ENCODE results near the gene DRD5.
"Not testable (repeated sequence)": the region's sequence is repeated elsewhere in the genome, so short reads cannot be mapped to it uniquely, and the experiment has no call there.

The DRD5 gene

DNA sequence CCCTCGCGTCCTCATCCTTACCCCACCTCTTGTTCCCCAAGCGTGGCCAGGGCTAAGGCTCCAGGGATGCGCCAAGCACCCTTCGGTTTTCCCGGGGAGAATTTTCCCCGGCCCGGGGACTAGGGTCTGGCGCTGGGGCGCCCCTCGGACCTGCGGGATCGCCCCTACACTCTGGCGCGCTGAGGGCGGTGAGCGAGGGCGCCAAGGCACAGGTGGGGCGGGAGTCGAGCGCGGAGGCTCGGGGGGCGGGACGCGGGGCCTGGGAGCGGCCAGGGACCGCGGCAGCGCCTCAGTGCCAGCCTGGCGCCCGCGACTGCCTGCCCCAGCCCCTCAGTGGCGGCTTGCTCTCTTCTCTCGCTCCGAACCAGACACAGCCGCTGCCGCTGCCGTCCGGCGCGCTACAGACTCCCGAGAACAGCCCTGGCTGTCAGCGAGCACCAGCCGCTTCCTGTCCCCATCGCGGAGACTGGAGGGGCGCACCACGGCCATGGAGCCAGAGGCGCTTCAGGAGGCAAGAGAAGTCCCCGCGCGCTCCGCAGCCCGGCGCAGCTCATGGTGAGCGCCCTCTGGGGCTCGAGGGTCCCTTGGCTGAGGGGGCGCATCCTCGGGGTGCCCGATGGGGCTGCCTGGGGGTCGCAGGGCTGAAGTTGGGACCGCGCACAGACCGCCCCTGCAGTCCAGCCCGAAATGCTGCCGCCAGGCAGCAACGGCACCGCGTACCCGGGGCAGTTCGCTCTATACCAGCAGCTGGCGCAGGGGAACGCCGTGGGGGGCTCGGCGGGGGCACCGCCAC is at the start of gene DRD5:
Gene DRD5 (plus strand): TSS at position 292 of the 793 bp plus-strand sequence. CDS start 396 bp downstream, at position 688.
- no peak for DNase-seq (ENCODE audit: low spot score)

DNA sequence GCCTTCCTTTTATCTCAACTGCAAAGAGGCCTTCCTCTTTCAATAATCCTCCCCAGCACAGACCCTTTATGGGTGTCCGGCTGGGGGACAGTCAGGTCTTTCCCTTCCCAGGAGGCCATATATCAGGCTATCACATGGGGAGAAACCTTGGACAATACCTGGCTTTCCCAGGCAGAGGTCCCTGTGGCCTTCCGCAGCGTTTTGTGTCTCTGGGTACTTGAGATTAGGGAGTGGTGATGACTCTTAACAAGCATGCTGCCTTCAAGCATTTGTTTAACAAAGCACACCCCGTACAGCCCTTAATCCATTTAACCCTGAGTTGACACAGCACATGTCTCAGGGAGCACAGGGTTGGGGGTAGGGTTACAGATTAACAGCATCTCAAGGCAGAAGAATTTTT is 49.2 kb upstream of the DRD5 start:
- DNase-seq (ENCODE audit: low spot score) = not testable (repeated sequence)

DNA sequence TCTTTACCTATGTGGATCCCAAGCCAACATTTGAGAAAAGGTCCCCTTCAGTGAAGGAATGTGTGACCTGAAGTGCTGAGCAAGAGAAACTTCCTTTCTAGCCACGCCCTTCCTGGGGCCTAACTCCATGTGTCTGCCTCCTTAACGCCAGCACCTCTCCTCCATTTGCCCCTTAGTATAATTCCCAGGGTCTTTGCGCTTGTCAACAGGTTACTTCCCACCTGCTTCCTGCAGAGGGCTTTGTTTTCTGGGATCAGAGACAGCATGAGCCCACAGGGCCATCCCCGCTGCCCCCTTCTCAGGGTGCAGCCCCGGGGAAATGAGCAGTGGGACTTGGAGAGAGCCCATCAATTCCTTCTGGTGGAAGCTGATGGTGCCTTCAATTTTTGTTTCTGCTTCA is 45.9 kb upstream of the DRD5 start:
- DNase-seq (ENCODE audit: low spot score) = no peak

DNA sequence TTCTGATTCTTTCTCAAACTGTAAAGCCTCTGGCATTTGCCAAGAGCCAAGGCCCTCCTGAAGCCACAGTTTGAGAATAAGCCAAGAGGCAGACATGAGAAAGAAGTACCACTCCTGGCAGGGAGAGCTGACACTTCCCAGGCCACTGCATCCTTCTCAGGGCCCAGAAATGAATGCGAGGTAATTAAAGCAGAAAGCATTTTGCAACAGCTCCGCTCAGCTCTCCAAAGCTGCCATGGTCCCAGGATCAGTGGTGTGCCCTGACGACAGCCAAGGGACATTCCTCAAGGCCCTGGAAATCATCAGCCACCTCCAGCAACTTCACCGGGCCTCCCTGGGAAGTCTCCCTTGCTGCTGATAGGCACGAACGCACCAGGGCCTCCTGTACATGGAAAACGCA is 44.2 kb upstream of the DRD5 start:
- not testable (repeated sequence) for DNase-seq (ENCODE audit: low spot score)

DNA sequence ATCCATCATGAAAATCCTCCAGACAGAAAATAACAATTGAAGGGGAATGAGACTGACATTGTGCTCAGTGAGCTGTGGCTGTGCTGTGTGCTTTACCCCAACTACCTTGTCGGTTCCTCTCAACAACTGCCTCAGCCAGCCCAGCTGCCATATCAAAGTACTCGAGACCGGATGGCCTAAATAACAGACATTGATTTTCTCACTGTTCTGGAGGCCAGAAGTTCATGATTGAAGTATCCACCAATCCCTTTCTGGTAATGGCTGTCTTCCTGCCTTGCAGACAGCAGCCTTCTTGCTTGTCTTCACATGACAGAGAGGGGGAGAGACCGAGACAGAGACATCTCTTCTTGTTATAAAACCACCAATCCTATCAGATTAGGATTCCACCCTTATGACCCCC is 37.6 kb upstream of the DRD5 start:
- DNase-seq (ENCODE audit: low spot score) = not testable (repeated sequence)

DNA sequence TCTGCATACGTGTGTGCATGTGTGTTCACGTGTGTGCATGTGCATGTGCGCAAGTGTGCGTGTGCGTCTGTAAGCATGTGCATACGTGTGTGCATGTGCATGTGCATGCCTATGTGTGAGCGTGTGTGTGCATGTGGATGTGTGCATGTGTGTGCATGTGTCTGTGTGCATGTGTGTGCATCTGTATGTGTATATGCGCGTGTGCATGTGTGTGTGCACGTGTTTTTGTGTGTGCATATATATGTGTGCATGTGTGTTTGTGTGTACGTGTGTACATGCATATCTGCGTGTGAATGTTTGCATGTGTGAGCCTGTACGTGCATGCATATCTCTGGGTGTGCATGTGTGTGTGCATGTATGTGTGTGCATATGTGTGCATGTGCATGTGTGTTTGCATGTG is 35.7 kb upstream of the DRD5 start:
- DNase-seq (ENCODE audit: low spot score) = no peak

DNA sequence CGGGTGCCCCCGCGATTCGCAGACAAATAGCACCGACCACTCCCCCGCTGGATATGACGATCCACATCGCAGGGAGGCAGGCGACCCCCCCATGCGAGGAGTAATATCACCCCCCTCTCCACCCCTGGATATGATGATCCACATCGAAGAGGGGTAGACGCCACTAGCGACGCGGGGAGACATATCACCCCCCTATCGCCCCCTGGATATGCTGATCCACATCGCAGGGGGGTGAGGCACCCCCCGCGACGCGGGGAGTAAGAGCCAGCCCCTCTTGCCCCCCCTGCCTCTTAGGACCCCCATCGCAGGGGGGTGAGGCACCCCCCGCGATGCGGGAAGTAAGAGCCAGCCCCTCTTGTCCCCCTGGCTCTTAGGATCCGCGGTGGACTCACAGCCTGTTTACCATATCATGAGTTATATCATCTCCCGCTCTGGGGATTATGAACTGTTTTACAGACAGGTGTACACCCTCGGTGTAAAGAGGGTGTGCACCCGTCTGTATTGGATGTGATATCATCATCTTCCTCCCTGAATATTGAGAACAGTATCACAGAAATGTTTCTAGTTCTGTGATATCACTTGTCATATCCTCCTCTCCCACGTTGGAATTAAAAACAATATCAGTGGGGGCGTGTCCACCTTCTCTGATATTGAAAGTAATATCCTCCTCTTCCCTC is 22.7 kb upstream of the DRD5 start:
- no peak for DNase-seq (ENCODE audit: low spot score)

DNA sequence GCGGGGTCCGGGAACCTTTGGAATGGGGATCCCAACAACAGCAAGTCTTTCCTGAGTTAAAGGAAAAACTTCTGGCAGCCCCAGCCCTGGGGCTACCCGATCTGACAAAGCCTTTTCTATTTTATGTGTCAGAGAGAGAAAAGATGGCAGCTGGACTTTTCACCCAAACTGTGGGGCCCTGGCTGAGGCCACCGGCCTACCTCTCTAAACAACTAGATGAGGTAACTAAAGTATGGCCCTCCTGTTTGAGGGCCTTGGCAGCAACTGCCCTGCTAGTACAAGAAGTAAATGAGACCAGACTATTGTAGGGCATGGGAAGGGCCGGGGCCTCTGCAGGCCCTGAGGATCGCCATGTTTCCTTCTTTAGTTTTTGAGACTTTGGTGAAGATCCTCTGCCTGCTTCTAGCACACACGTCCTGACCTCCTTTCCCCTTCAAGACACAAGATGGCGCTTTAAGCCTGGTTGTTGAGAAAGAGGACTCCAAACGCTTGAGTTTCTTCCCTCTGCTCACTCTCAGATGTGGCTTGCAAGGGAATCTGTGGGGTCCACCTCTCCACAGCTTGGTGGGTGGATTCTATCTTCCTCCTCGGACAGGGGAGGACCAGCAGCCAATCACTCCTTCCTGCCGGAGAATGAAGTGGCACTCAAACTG is 18.5 kb upstream of the DRD5 start:
- DNase-seq (ENCODE audit: low spot score) = peak; percentile 30

DNA sequence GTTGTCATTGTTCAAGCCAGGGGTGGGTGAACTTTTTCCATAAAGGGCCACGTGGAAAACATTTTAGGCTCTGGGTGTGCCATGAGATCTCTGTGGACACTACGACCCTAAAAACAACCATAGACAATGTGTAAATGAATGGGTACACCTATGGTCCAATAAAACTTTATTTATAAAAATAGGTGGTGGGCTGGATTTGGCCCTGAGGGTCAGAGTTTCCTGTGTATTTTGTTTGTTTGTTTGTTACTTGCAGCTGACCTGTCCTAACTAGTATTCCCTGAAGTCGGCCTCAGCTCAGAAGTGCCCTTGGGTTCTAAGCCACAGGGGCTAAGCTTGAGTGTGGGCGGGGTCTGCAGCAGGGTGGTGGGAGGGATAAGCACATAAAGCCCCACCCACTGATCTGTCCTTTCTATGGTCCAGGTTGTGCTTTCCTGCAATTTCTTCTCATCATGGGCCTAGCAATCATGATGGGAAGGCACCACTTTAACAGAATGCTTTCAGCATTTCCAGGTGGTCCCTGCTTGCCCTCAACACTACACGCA is 17.2 kb upstream of the DRD5 start:
- DNase-seq (ENCODE audit: low spot score) = no peak

DNA sequence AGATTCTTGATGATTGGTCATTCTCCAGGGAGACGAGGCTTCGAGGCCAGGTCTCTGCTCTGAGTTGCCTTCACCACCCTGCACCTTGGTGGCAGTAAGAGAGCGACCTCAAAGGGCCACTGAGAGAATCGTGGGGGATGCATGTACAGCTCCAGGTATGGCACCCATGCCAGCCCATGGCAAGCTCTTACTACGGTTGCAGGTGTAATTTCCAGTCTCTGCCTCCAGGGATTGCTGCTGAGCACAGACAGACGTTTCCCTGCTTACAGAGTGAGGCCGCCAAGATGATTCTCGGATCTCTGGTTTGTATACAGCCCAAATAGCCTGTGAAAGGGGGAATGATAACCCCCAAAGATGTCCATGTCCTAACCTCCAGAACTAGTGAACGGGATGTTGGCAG is 16.3 kb upstream of the DRD5 start:
- no peak for DNase-seq (ENCODE audit: low spot score)

DNA sequence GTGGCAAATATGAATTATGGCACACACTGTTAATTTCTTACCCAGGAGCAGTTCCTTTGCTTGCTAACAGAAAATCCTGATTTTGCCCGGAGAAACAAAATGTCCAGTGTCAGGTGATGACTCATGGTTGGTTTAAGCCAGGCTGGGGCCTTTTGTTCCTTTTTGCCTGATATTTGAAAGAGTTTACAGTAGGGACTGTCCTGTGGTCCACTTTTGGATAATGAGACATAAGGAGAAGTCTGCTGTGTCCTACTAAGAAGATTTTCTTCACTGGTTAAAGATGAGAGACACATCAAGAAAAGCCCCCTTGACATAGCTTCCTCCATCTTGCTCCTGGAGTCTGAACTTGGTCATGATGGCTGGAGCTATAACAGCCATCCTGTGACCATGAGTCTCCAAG is 12.1 kb upstream of the DRD5 start:
- no peak for DNase-seq (ENCODE audit: low spot score)

DNA sequence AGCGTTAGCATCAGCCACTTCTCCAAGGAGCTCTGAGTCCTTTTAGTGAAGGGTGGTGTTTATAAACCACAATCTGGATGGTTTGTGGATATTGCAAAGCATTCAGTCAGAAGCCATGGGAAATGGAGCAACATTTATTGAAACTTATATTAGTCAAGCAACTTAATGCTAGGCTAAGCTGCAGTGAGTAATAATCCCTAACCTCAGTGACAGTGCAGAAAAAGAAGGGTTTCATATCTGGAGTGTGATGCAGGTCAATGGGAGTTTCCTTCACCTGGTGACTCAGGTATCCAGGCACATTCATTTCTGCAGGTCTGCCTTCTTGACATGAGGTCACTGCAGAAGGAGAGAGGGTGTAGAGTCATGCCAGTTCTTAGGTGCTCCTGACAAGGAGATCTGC is 10.4 kb upstream of the DRD5 start:
- no peak for DNase-seq (ENCODE audit: low spot score)

DNA sequence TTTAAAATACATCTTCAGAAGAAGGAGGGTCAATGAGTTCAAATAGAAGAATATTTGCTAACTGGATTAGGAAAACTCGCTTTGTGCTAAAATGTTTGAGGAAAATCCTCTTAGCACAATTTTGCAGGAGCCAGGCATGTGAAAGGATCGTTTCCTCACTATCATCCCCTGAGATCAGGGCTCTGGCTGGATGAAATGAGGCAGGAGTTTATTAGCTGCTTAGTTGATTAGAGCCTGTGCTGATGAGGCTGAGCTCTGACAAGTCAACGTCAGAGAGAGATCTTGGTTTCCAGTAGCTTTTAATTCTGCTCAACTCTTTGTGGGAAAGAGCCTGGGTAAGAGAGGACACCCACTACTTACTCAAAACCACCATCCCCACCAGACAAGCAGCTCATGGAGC is 8.0 kb upstream of the DRD5 start:
- no peak for DNase-seq (ENCODE audit: low spot score)

DNA sequence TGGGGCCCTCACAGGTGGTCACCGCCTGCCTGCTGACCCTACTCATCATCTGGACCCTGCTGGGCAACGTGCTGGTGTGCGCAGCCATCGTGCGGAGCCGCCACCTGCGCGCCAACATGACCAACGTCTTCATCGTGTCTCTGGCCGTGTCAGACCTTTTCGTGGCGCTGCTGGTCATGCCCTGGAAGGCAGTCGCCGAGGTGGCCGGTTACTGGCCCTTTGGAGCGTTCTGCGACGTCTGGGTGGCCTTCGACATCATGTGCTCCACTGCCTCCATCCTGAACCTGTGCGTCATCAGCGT is 652 bp downstream of the DRD5 start:
- no peak for DNase-seq (ENCODE audit: low spot score)

DNA sequence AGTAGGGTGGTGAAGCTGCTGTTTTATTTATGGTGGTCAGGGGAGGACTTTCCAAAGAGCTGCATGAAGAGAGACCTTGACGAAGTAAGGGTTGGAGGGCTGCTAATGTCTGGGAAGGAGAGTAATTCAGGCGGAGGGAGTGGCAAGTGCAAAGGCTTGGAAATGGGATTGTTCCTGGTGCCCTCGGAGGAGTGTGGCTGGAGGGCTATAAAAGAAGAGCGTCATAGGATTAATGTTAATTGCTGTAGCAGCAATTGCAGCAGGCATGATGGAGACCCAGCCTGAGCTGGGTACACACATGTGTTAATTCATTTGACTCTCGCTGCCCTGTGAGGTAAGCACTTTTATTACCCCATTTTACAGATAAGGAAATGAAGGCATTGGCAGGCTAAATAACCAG is 4.5 kb downstream of the DRD5 start:
- DNase-seq (ENCODE audit: low spot score) = not testable (repeated sequence)

DNA sequence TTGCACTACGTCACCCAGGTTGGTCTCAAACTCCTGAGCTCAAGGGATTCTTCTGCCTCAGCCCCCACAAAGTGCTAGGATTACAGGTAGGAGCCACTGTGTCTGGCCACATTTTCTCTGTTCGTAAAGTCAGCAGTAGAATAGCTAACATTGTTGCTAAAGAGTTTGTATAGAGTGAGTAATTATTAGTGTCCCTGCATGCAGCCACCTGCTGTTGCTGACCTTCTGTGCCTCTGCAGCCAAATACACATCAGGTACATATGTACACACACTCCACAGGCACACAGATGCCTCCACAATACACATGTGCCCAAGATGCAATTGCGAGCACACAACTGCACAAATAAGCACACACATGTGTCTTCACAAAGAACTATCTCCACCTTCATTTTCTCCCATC is 10.9 kb downstream of the DRD5 start:
- no peak for DNase-seq (ENCODE audit: low spot score)

DNA sequence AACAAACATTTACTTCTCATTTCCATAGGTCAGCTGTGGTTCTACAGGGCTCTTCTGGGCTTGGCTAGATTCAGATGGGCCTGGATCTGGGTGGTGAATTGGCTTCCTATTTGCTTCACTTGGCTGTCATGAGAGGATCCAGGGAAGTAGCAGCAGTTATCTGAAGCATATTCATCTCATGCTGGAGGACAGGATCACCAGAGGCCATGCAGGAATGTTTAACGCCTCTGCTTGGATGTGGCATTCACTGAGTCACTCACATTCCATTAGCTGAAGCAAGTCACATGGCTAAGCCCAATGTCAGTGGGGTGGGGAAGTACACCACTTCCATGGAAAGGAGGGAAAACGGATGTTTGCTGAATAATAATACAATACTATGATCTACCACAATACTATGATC is 15.2 kb downstream of the DRD5 start:
- not testable (repeated sequence) for DNase-seq (ENCODE audit: low spot score)

DNA sequence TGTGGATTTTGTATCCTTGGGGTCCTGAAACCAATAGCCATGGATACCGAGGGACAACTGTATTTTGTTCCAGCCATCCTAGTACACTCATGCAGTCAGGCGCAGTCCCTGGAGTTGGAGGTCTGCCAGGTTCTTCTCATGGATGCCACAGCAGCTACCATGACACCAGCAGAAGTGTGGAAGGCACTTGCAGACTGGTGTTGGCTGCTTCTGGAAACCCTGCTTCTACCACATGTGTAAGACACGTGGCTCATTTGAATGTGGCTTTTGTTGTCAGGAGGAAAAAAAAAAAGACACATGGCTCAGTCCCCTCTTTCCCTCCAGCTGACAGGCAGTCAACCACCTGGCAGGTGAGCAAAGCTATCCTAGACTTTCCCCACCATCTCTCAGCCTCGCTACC is 19.4 kb downstream of the DRD5 start:
- no peak for DNase-seq (ENCODE audit: low spot score)

DNA sequence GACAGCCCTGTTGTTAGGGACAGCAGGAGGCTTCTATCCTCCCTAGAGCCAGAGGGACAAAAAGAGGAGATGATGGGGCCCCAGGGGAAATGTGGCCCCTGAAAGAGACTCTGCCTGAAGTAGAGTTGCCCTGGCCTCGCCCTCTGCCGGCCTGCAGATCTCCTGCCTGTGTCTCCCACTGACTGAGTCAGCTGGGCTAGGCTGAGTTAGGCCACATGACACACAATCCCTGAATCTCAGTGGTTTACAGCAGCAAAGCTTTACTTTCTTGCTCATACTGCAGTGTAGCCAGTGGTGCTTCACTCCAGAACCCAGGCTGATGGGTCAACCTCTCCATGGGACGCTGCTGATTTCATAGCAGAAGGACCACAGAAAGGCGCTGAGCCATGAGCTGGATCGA is 23.5 kb downstream of the DRD5 start:
- DNase-seq (ENCODE audit: low spot score) = no peak

DNA sequence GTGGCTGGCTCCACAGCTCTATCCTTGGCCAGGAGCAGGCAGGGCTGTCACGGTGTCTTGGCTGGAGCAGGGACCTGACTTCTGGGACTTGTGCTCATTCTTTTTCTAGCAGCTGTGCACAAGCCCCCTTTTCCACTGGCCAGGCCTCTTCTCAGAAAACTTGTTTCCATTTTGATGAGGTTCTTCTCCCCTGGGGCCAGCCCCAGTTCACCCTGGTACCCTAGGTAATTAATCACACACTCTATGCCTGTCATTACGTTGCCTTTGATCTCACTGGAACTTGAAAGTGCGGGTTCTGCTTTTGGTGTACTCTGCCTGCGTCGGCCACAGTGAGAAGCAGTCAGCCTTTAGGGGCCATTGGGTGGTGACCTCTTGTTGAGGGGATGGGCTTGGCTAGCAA is 26.6 kb downstream of the DRD5 start:
- no peak for DNase-seq (ENCODE audit: low spot score)

DNA sequence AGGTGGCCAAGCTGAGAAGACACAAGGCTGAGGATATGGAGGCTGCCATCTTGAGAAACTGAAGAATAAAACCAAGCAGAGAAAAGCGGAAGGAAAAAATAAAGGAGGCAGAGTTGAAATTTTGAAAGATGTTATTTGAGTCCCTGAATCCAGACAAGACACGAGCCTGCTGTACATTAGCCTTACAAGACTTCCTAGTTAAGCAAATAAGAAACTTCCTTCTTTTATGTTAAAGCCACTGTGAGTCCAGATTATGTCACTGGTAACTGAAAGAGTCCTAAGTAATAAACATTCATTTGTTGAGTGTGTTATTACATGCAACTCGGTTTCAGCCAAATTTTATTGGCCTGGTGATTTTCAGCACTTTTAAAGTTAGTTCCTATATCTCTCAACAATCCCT is 30.4 kb downstream of the DRD5 start:
- DNase-seq (ENCODE audit: low spot score) = no peak

DNA sequence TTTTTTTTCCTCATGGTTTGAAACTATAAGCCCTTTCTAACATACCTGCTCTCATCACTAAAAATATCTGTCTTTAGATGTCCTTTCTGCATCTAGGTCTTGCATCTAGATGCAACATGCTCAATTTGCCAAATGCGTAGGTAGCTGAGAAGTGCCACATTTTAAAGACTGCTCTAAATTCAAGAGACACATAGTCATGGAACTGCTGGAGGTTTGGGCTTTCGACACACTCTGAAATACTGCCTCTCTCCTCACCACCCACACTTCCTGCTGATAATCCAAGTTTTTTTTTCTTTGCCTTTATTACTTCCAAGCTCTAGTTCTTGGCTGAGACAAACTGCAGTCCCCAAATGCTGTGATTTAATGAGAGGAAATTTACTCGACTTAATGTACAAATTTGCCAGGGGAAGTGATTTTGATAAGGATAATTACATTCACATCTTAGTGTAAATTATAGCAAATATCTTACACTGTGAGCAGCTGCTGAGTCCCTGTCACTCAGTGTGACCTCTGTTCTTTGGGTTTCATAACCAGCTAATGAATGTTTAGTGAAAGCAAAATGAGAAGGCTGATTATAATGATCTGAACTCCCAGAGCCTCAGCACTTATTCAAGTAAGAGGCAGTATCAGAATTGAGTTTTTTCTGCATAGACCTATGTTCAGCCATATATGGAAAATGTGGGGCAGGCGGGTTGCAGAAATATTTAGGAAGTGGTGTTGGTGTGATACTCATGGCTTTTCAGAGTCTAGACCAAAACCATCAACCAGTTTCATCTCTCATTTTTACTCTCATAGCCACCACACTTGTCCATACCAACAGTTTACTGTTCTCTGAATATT is 31.3 kb downstream of the DRD5 start:
- no peak for DNase-seq (ENCODE audit: low spot score)
